HepG2 (cell line): ENCODE measurements around the gene YBX2. TPM values are rescaled to one million over a fixed set of nuclear protein-coding genes. Genes with fewer than 3 reads are reported as not detected.

Experiments
- ATM ChIP-seq: fragments of 450-650 bp; IDR thresholded peaks from 2 replicates; pipeline ENCODE4 v1.7.1; 2017; ENCODE audit warnings: mild to moderate bottlenecking, borderline replicate concordance
- EEA1 ChIP-seq: sonication (generic); formaldehyde crosslinking; IDR thresholded peaks from 2 replicates; pipeline ENCODE4 v1.5.1; 2020; ENCODE audit warnings: mild to moderate bottlenecking, missing genetic modification reagents, borderline replicate concordance
- FOXA1 ChIP-seq, 2 experiments: fragments of 450-650 bp in 1 of 2; sonication (generic) in 1 of 2; formaldehyde crosslinking in 1 of 2; IDR thresholded peaks; 2 replicates each; pipeline versions ENCODE4 v1.4.0 to v1.6.1; 2016 to 2020; ENCODE audit warnings: missing genetic modification reagents in 1 of 2
- MAZ ChIP-seq, 2 experiments: sonication (generic) in 1 of 2; formaldehyde crosslinking in 1 of 2; IDR thresholded peaks; 2 replicates each; pipeline versions ENCODE4 v1.5.0 to v1.6.1; 2012 to 2020; ENCODE audit warnings: low read depth in 2 of 2, mild to moderate bottlenecking in 2 of 2, borderline replicate concordance in 1 of 2, improper control_type of control experiment in 1 of 2, low read length in 1 of 2, missing genetic modification reagents in 1 of 2, moderate library complexity in 1 of 2
- NFKBIZ ChIP-seq: IDR thresholded peaks from 2 replicates; pipeline ENCODE4 v1.6.1; 2018; ENCODE audit warnings: missing genetic modification reagents, missing compliant biosample characterization
- PAWR ChIP-seq: sonication (generic); formaldehyde crosslinking; IDR thresholded peaks from 2 replicates; pipeline ENCODE4 v1.4.0; 2020; ENCODE audit warnings: missing genetic modification reagents, mild to moderate bottlenecking, borderline replicate concordance
- RBFOX2 ChIP-seq: fragments of 200-400 bp; formaldehyde crosslinking; IDR thresholded peaks from 2 replicates; pipeline ENCODE4 v1.6.1; 2017; ENCODE audit warnings: low read depth, mild to moderate bottlenecking, low read length
- SMAD1 ChIP-seq: sonication (generic); formaldehyde crosslinking; IDR thresholded peaks from 2 replicates; pipeline ENCODE4 v1.4.0; 2020; ENCODE audit warnings: missing genetic modification reagents, low read depth, mild to moderate bottlenecking, borderline replicate concordance
- SP2 ChIP-seq: sonication (generic); formaldehyde crosslinking; IDR thresholded peaks from 2 replicates; pipeline ENCODE4 v1.5.1; 2020; ENCODE audit warnings: mild to moderate bottlenecking, missing genetic modification reagents
- ZMYM4 ChIP-seq: sonication (generic); formaldehyde crosslinking; IDR thresholded peaks from 2 replicates; pipeline ENCODE4 v1.8.1; 2023; ENCODE audit warnings: mild to moderate bottlenecking, missing genetic modification reagents
- ZNF264 ChIP-seq: sonication (generic); formaldehyde crosslinking; IDR thresholded peaks from 2 replicates; pipeline ENCODE4 v1.4.0; 2020; ENCODE audit warnings: missing genetic modification reagents
- ZNF766 ChIP-seq: sonication (generic); formaldehyde crosslinking; IDR thresholded peaks from 2 replicates; pipeline ENCODE4 v1.5.0; 2020; ENCODE audit warnings: missing genetic modification reagents, borderline replicate concordance
- polyA plus RNA-seq, 8 experiments: library from polyadenylated mRNA; depleted of rRNA in 3 of 8; stranded (reverse) in 7 of 8; unstranded in 1 of 8; fragments of >200 nt; fragmentation: Illumina TruSeq in 4 of 8; extraction: Trizol in 4 of 8; gene quantifications; 2 replicates each; pipeline versions ENCODE4 v1.2.1 to v1.2.3, GENCODE V29; 2011 to 2016; ENCODE audit warnings: low read depth in 4 of 8, missing spikeins in 1 of 8, mixed read lengths in 1 of 8; ENCODE audit not compliant: insufficient read depth in 1 of 8
- total RNA-seq, 5 experiments: library from RNA; depleted of rRNA; stranded (reverse); fragments of >200 nt; fragmentation: Illumina TruSeq; extraction: Trizol; gene quantifications; 2 replicates each; pipeline ENCODE4 v1.2.3, GENCODE V29; 2016; ENCODE audit warnings: low read depth in 1 of 5
- TF ChIP-seq, protein P1 (sequence below): sonication (generic); formaldehyde crosslinking; IDR thresholded peaks from 2 replicates; pipeline ENCODE4 v1.5.0; 2020; ENCODE audit warnings: missing genetic modification reagents, mild to moderate bottlenecking, borderline replicate concordance
- TF ChIP-seq, protein P2 (sequence below): sonication (generic); formaldehyde crosslinking; IDR thresholded peaks from 2 replicates; pipeline ENCODE4 v1.5.0; 2020; ENCODE audit warnings: mild to moderate bottlenecking, missing genetic modification reagents, borderline replicate concordance
- TF ChIP-seq, protein P3 (sequence below): sonication (generic); formaldehyde crosslinking; conservative IDR thresholded peaks from 2 replicates; pipeline ENCODE4 v1.8.0; 2022; ENCODE audit warnings: missing genetic modification reagents
- TF ChIP-seq, protein P4 (sequence below): sonication (generic); formaldehyde crosslinking; IDR thresholded peaks from 2 replicates; pipeline ENCODE4 v1.4.0; 2020; ENCODE audit warnings: mild to moderate bottlenecking, missing genetic modification reagents

YBX2 gene
- total and polyA plus RNA-seq, 2 of the 13 experiments (the other 11 are each of a cell fraction or from before 2014, with no cell fraction given) = 0.12 to 0.22 TPM

DNA sequence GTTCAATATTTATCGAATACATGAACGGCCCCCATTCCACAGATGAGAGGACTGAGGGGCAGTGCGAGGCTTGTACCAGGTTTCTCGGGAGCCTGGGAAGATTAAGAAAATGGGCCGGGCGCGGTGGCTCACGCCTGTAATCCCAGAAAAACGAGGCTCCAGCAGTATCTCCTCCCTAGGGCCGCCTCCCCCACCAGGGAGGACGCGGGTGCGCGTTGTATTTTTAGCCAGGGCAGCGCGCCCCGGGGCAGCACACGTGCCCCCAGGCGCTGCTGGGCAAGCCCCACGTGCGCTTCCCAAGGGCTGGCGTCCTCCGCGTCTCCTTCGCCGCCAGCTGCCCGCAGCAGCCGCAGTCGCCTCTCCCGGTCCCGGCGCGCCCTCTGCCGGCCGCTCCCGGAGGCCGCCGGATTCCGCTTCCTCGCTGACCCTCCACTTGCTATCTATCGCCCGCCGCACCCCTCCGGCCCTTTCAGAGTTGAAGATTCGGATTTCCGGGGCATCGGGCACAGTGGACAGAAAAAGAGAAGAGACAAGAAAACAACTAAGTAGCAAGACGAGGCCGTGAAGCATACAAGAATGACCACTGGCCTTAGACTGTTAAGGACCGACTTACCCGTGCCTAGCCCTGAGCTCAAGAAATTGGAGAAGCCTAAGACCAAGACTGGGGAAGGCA is 1.9 kb upstream of the YBX2 start (continued):
- TF ChIP-seq PAWR (CRISPR knock-in tag) (no peak), MAZ (IDR thresholded peaks at IDR 0.05; ENCODE audit: borderline replicate concordance, low read depth, low read length) (no peak), MAZ (CRISPR knock-in tag; IDR thresholded peaks at IDR 0.05; ENCODE audit: low read depth) (peak; percentile 82), SP2 (CRISPR knock-in tag) (no peak), FOXA1 (IDR thresholded peaks at IDR 0.05) (no peak), FOXA1 (CRISPR knock-in tag; IDR thresholded peaks at IDR 0.05) (no peak), NFKBIZ (CRISPR knock-in tag) (0 out of 2 replicates have a peak, but pooled peaks have one; percentile 36), SMAD1 (CRISPR knock-in tag) (0 out of 2 replicates have a peak, but pooled peaks have one; percentile 22), RBFOX2 (peak; percentile 58), EEA1 (CRISPR knock-in tag) (peak; percentile 28; the same call in 1 of the 2 replicates), ZNF766 (peak; percentile 64; the same call in 1 of the 2 replicates), ZMYM4 (CRISPR knock-in tag) (peak; percentile 16; the same call in 1 of the 2 replicates), ZNF264 (CRISPR knock-in tag) (0 out of 2 replicates have a peak, but pooled peaks have one; percentile 32), ATM (no peak)
- TF ChIP-seq, protein P1, sequence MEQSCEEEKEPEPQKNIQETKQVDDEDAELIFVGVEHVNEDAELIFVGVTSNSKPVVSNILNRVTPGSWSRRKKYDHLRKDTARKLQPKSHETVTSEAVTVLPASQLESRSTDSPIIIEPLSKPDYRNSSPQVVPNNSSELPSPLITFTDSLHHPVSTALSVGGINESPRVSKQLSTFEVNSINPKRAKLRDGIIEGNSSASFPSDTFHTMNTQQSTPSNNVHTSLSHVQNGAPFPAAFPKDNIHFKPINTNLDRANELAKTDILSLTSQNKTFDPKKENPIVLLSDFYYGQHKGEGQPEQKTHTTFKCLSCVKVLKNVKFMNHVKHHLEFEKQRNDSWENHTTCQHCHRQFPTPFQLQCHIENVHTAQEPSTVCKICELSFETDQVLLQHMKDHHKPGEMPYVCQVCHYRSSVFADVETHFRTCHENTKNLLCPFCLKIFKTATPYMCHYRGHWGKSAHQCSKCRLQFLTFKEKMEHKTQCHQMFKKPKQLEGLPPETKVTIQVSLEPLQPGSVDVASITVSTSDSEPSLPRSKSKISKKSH (CRISPR knock-in tag) = no peak
- TF ChIP-seq, protein P2, sequence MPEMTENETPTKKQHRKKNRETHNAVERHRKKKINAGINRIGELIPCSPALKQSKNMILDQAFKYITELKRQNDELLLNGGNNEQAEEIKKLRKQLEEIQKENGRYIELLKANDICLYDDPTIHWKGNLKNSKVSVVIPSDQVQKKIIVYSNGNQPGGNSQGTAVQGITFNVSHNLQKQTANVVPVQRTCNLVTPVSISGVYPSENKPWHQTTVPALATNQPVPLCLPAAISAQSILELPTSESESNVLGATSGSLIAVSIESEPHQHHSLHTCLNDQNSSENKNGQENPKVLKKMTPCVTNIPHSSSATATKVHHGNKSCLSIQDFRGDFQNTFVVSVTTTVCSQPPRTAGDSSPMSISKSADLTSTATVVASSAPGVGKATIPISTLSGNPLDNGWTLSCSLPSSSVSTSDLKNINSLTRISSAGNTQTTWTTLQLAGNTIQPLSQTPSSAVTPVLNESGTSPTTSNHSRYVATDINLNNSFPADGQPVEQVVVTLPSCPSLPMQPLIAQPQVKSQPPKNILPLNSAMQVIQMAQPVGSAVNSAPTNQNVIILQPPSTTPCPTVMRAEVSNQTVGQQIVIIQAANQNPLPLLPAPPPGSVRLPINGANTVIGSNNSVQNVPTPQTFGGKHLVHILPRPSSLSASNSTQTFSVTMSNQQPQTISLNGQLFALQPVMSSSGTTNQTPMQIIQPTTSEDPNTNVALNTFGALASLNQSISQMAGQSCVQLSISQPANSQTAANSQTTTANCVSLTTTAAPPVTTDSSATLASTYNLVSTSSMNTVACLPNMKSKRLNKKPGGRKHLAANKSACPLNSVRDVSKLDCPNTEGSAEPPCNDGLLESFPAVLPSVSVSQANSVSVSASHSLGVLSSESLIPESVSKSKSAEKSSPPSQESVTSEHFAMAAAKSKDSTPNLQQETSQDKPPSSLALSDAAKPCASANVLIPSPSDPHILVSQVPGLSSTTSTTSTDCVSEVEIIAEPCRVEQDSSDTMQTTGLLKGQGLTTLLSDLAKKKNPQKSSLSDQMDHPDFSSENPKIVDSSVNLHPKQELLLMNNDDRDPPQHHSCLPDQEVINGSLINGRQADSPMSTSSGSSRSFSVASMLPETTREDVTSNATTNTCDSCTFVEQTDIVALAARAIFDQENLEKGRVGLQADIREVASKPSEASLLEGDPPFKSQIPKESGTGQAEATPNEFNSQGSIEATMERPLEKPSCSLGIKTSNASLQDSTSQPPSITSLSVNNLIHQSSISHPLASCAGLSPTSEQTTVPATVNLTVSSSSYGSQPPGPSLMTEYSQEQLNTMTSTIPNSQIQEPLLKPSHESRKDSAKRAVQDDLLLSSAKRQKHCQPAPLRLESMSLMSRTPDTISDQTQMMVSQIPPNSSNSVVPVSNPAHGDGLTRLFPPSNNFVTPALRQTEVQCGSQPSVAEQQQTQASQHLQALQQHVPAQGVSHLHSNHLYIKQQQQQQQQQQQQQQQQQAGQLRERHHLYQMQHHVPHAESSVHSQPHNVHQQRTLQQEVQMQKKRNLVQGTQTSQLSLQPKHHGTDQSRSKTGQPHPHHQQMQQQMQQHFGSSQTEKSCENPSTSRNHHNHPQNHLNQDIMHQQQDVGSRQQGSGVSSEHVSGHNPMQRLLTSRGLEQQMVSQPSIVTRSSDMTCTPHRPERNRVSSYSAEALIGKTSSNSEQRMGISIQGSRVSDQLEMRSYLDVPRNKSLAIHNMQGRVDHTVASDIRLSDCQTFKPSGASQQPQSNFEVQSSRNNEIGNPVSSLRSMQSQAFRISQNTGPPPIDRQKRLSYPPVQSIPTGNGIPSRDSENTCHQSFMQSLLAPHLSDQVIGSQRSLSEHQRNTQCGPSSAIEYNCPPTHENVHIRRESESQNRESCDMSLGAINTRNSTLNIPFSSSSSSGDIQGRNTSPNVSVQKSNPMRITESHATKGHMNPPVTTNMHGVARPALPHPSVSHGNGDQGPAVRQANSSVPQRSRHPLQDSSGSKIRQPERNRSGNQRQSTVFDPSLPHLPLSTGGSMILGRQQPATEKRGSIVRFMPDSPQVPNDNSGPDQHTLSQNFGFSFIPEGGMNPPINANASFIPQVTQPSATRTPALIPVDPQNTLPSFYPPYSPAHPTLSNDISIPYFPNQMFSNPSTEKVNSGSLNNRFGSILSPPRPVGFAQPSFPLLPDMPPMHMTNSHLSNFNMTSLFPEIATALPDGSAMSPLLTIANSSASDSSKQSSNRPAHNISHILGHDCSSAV (CRISPR knock-in tag) = no peak
- TF ChIP-seq, protein P3, sequence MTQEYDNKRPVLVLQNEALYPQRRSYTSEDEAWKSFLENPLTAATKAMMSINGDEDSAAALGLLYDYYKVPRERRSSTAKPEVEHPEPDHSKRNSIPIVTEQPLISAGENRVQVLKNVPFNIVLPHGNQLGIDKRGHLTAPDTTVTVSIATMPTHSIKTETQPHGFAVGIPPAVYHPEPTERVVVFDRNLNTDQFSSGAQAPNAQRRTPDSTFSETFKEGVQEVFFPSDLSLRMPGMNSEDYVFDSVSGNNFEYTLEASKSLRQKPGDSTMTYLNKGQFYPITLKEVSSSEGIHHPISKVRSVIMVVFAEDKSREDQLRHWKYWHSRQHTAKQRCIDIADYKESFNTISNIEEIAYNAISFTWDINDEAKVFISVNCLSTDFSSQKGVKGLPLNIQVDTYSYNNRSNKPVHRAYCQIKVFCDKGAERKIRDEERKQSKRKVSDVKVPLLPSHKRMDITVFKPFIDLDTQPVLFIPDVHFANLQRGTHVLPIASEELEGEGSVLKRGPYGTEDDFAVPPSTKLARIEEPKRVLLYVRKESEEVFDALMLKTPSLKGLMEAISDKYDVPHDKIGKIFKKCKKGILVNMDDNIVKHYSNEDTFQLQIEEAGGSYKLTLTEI (CRISPR knock-in tag) = no peak
- TF ChIP-seq, protein P4, sequence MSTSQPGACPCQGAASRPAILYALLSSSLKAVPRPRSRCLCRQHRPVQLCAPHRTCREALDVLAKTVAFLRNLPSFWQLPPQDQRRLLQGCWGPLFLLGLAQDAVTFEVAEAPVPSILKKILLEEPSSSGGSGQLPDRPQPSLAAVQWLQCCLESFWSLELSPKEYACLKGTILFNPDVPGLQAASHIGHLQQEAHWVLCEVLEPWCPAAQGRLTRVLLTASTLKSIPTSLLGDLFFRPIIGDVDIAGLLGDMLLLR (CRISPR knock-in tag) = peak; percentile 77
